H9 (cell line): Measurements from ENCODE around the gene CDK12. TPM values are rescaled to one million over a fixed set of nuclear protein-coding genes. Genes with fewer than 3 reads are reported as not detected.
"Not testable (repeated sequence)": the region's sequence is repeated elsewhere in the genome, so short reads cannot be mapped to it uniquely, and the experiment has no call there.

ENCODE experiments used
- DNase-seq: peaks from one replicate; pipeline ENCODE4 v3.0.0-alpha.2; 2017
- H2AFZ ChIP-seq: one replicate; pipeline ENCODE4 v1.6.1; 2013; ENCODE audit warnings: mild to moderate bottlenecking, low read length, control low read depth, moderate library complexity
- H2AK5ac ChIP-seq: 2 replicates; pipeline ENCODE4 v1.6.1; 2013; ENCODE audit warnings: low read length, control low read depth, mixed read lengths; ENCODE audit not compliant: insufficient read length
- H2BK120ac ChIP-seq: one replicate; pipeline ENCODE4 v1.6.1; 2013; ENCODE audit warnings: low read depth, mild to moderate bottlenecking, low read length, control low read depth, inconsistent platforms; ENCODE audit not compliant: poor library complexity, severe bottlenecking
- H2BK12ac ChIP-seq: 2 replicates; pipeline ENCODE4 v1.6.1; 2013; ENCODE audit warnings: low read length, control low read depth, mixed read lengths, low read depth; ENCODE audit not compliant: insufficient read length
- H2BK15ac ChIP-seq: 2 replicates; pipeline ENCODE4 v1.6.1; 2013; ENCODE audit warnings: low read depth, low read length, control low read depth
- H2BK20ac ChIP-seq: one replicate; pipeline ENCODE4 v1.6.1; 2013; ENCODE audit warnings: low read depth, mild to moderate bottlenecking, low read length, control low read depth, inconsistent platforms; ENCODE audit not compliant: poor library complexity, severe bottlenecking
- H2BK5ac ChIP-seq: 2 replicates; pipeline ENCODE4 v1.6.1; 2013; ENCODE audit warnings: low read length, control low read depth, mixed read lengths; ENCODE audit not compliant: insufficient read length
- H3K14ac ChIP-seq: 2 replicates; pipeline ENCODE4 v1.6.1; 2013; ENCODE audit warnings: low read length, control low read depth; ENCODE audit not compliant: insufficient read depth
- H3K18ac ChIP-seq: 2 replicates; pipeline ENCODE4 v1.6.1; 2013; ENCODE audit warnings: low read depth, mild to moderate bottlenecking, mixed read lengths, low read length, control low read depth; ENCODE audit not compliant: insufficient read length
- H3K23ac ChIP-seq: 2 replicates; pipeline ENCODE4 v1.6.1; 2013; ENCODE audit warnings: low read length, control low read depth, mixed read lengths, low read depth; ENCODE audit not compliant: insufficient read length
- H3K23me2 ChIP-seq: 2 replicates; pipeline ENCODE4 v1.6.1; 2013; ENCODE audit warnings: low read depth, mild to moderate bottlenecking, mixed read lengths, low read length, control low read depth; ENCODE audit not compliant: insufficient read length, poor library complexity, severe bottlenecking
- H3K27ac ChIP-seq: 2 replicates; pipeline ENCODE4 v1.5.1; 2013; ENCODE audit warnings: low read length, control low read depth, mixed read lengths, low read depth; ENCODE audit not compliant: insufficient read length
- H3K27me3 ChIP-seq: 2 replicates; pipeline ENCODE4 v1.6.1; 2013; ENCODE audit warnings: low read length, control low read depth, inconsistent platforms; ENCODE audit not compliant: insufficient read depth
- H3K4ac ChIP-seq: 2 replicates; pipeline ENCODE4 v1.6.1; 2013; ENCODE audit warnings: low read depth, mild to moderate bottlenecking, control low read depth, inconsistent platforms, low read length, moderate library complexity
- H3K4me1 ChIP-seq: 2 replicates; pipeline ENCODE4 v1.6.1; 2013; ENCODE audit warnings: low read length, control low read depth, inconsistent platforms; ENCODE audit not compliant: insufficient read depth
- H3K4me2 ChIP-seq: 2 replicates; pipeline ENCODE4 v1.6.1; 2013; ENCODE audit warnings: low read length, control low read depth, mixed read lengths; ENCODE audit not compliant: insufficient read length, insufficient read depth
- H3K56ac ChIP-seq: 2 replicates; pipeline ENCODE4 v1.6.1; 2013; ENCODE audit warnings: low read depth, mild to moderate bottlenecking, mixed read lengths, low read length, control low read depth; ENCODE audit not compliant: insufficient read length
- H3K79me1 ChIP-seq: 2 replicates; pipeline ENCODE4 v1.6.1; 2013; ENCODE audit warnings: low read depth, mild to moderate bottlenecking, moderate library complexity, low read length, control low read depth, inconsistent platforms; ENCODE audit not compliant: insufficient read depth, poor library complexity, severe bottlenecking
- H3K79me2 ChIP-seq: 2 replicates; pipeline ENCODE4 v1.6.1; 2013; ENCODE audit warnings: low read length, control low read depth, inconsistent platforms; ENCODE audit not compliant: insufficient read depth
- H3K9ac ChIP-seq: 2 replicates; pipeline ENCODE4 v1.6.1; 2013; ENCODE audit warnings: low read length, control low read depth, mixed read lengths; ENCODE audit not compliant: insufficient read length; ENCODE audit errors: extremely low read depth
- H3K9me3 ChIP-seq: one replicate; pipeline ENCODE4 v1.6.1; 2013; ENCODE audit warnings: low read depth, low read length, inconsistent platforms; ENCODE audit not compliant: control insufficient read depth
- H3T11ph ChIP-seq: one replicate; pipeline ENCODE4 v1.6.1; 2013; ENCODE audit warnings: mild to moderate bottlenecking, low read length, control low read depth, inconsistent platforms
- H4K20me1 ChIP-seq: one replicate; pipeline ENCODE4 v1.6.1; 2013; ENCODE audit not compliant: control insufficient read depth, insufficient read length, insufficient read depth
- H4K5ac ChIP-seq: 2 replicates; pipeline ENCODE4 v1.6.1; 2013; ENCODE audit warnings: low read depth, mild to moderate bottlenecking, mixed read lengths, low read length, control low read depth; ENCODE audit not compliant: insufficient read length
- H4K8ac ChIP-seq: replicated peaks from 2 replicates; pipeline ENCODE4 v1.6.1; 2013; ENCODE audit warnings: low read length, control low read depth, mixed read lengths, low read depth; ENCODE audit not compliant: insufficient read length
- H4K91ac ChIP-seq: 2 replicates; pipeline ENCODE4 v1.6.1; 2013; ENCODE audit warnings: low read depth, mild to moderate bottlenecking, moderate library complexity, mixed read lengths, low read length, control low read depth; ENCODE audit not compliant: insufficient read length
- H3K27ac Mint-ChIP-seq, 3 experiments: 2 replicates in 2 of 3; 3 replicates in 1 of 3; pipeline ENCODE4 v1.8.0; 2020 to 2021; ENCODE audit warnings: mixed read lengths in 3 of 3, mild to moderate bottlenecking in 1 of 3, moderate library complexity in 1 of 3
- H3K27me3 Mint-ChIP-seq: 2 replicates; pipeline ENCODE4 v1.8.0; 2021; ENCODE audit warnings: low read depth, mild to moderate bottlenecking, moderate library complexity, mixed read lengths
- H3K36me3 Mint-ChIP-seq, 3 experiments: 2 replicates in 2 of 3; 3 replicates in 1 of 3; pipeline ENCODE4 v1.8.0; 2020 to 2021; ENCODE audit warnings: low read depth in 3 of 3, mixed read lengths in 3 of 3; ENCODE audit not compliant: insufficient read depth in 1 of 3
- H3K4me1 Mint-ChIP-seq, 2 experiments: 2 replicates each; pipeline ENCODE4 v1.8.0; 2020; ENCODE audit warnings: mixed read lengths in 2 of 2
- H3K4me3 Mint-ChIP-seq, 2 experiments: 2 replicates in 1 of 2; 3 replicates in 1 of 2; pipeline ENCODE4 v1.8.0; 2020 to 2021; ENCODE audit warnings: mild to moderate bottlenecking in 2 of 2, mixed read lengths in 2 of 2, moderate library complexity in 1 of 2
- H3K9me3 Mint-ChIP-seq, 2 experiments: 2 replicates in 1 of 2; 3 replicates in 1 of 2; pipeline ENCODE4 v1.8.0; 2020; ENCODE audit warnings: mild to moderate bottlenecking in 2 of 2, mixed read lengths in 2 of 2, moderate library complexity in 1 of 2
- WGBS: extraction: QIAGEN DNeasy Blood & Tissue Kit; methylation state at CpG from one replicate; pipeline ENCODE4 v1.1.7; 2013; ENCODE audit warnings: missing lambda C conversion rate, low lambda C conversion rate, mixed read lengths; ENCODE audit not compliant: insufficient read length; ENCODE audit errors: extremely low coverage; 5-methylcytosine and 5-hydroxymethylcytosine counted together
- total RNA-seq: library from RNA; stranded (reverse); gene quantifications from 2 replicates; pipeline ENCODE4 v1.2.1, GENCODE V29; 2021
- TF ChIP-seq, protein P1 (sequence below): fragments of 200-600 bp; sonication (generic); conservative IDR thresholded peaks from 3 replicates; pipeline ENCODE4 v1.8.0; 2021; ENCODE audit warnings: antibody characterized with exemption, mild to moderate bottlenecking

CDK12 gene
- total RNA-seq, 1 experiment from 2014 or later: 87.6 TPM

DNA sequence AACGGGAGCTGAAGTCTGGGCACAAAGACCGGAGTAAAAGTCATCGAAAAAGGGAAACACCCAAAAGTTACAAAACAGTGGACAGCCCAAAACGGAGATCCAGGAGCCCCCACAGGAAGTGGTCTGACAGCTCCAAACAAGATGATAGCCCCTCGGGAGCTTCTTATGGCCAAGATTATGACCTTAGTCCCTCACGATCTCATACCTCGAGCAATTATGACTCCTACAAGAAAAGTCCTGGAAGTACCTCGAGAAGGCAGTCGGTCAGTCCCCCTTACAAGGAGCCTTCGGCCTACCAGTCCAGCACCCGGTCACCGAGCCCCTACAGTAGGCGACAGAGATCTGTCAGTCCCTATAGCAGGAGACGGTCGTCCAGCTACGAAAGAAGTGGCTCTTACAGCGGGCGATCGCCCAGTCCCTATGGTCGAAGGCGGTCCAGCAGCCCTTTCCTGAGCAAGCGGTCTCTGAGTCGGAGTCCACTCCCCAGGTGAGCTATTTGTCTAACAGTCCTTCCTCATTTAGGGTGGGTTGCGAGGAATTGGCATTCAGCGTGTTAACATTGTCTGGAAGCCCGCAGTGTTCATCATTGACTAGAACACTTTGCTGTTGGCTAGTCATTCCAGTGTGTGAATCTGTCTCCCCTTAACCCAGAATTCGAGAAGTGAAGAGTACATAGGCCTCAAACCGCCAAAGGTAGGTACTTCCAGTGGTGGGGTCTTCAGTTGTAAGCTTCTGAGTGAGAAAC, 1.5 kb downstream of the CDK12 start:
- Histone ChIP-seq H4K20me1 (peaks cover 2% of the 10 kb centered on the region), H3K27ac (no peak overlapping the region), H2BK120ac (no peak overlapping the region), H3K9me3 (no peaks in the 10 kb centered on the region), H3T11ph (no peak overlapping the region), H4K5ac (no peak overlapping the region), H2BK5ac (no peak overlapping the region), H3K4me2 (peak overlapping the region; percentile 94), H3K4ac (no peak overlapping the region), H2BK20ac (no peak overlapping the region), H2BK12ac (no peak overlapping the region), H3K23ac (no peak overlapping the region), H3K27me3 (no peaks in the 10 kb centered on the region), H4K91ac (no peak overlapping the region), H3K23me2 (peaks cover 13% of the 10 kb centered on the region), H3K56ac (no peak overlapping the region), H3K9ac (peak overlapping the region; percentile 99), H3K4me1 (no peaks in the 10 kb centered on the region; the same call in 1 of the 2 replicates), H2AFZ (no peak overlapping the region), H3K14ac (no peak overlapping the region; the same call in 1 of the 2 replicates), H2AK5ac (no peak overlapping the region), H3K79me1 (peaks cover 2% of the 10 kb centered on the region), H3K79me2 (peaks cover 29% of the 10 kb centered on the region; the same call in 1 of the 2 replicates), H4K8ac (no peak overlapping the region), H2BK15ac (no peak overlapping the region), H3K18ac (no peak overlapping the region)
- Mint-ChIP-seq H3K36me3 (peaks cover 1 to 27% (median 20%) of the 10 kb centered on the region in 3 experiments; a peak in 5 of 7 replicates), H3K9me3 (peaks cover 0 to 3% of the 10 kb centered on the region in 2 experiments; a peak in 1 of 5 replicates), H3K4me3 (peak overlapping the region; percentile 85 to 96), H3K27ac (peak overlapping the region in 2 of 3 experiments; percentile 95 to 97; a peak in 1 of 7 replicates), H3K4me1 (peaks cover 14 to 23% of the 10 kb centered on the region in 2 experiments), H3K27me3 (no peaks in the 10 kb centered on the region; the same call in 1 of the 2 replicates)
- no CpG with 5 or more reads among the region's 28 CpGs for WGBS
- no peak for DNase-seq
- TF ChIP-seq, protein P1, sequence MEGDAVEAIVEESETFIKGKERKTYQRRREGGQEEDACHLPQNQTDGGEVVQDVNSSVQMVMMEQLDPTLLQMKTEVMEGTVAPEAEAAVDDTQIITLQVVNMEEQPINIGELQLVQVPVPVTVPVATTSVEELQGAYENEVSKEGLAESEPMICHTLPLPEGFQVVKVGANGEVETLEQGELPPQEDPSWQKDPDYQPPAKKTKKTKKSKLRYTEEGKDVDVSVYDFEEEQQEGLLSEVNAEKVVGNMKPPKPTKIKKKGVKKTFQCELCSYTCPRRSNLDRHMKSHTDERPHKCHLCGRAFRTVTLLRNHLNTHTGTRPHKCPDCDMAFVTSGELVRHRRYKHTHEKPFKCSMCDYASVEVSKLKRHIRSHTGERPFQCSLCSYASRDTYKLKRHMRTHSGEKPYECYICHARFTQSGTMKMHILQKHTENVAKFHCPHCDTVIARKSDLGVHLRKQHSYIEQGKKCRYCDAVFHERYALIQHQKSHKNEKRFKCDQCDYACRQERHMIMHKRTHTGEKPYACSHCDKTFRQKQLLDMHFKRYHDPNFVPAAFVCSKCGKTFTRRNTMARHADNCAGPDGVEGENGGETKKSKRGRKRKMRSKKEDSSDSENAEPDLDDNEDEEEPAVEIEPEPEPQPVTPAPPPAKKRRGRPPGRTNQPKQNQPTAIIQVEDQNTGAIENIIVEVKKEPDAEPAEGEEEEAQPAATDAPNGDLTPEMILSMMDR: no peak

- not testable (repeated sequence) for H3K4me1 ChIP-seq, H2BK120ac ChIP-seq, H2AFZ ChIP-seq, H4K5ac ChIP-seq, H3K23ac ChIP-seq, H3K4ac ChIP-seq, H2BK15ac ChIP-seq, H2BK12ac ChIP-seq, H2BK20ac ChIP-seq, H2AK5ac ChIP-seq, H3K9me3 ChIP-seq, H3K79me1 ChIP-seq, H4K91ac ChIP-seq, H3K27me3 ChIP-seq, H3K27me3 Mint-ChIP-seq, H3K56ac ChIP-seq, H3K9me3 Mint-ChIP-seq, H3K27ac Mint-ChIP-seq, DNase-seq, H2BK5ac ChIP-seq, H3K9ac ChIP-seq, H3K18ac ChIP-seq, H3K27ac ChIP-seq, H3T11ph ChIP-seq, H3K14ac ChIP-seq, H4K20me1 ChIP-seq, H4K8ac ChIP-seq
- Mint-ChIP-seq H3K4me3 (peak overlapping the region; percentile 85 to 96), H3K36me3 (peaks cover 1 to 27% (median 22%) of the 10 kb centered on the region in 3 experiments; a peak in 5 of 7 replicates), H3K4me1 (peaks cover 14 to 23% of the 10 kb centered on the region in 2 experiments)
- H3K4me2 ChIP-seq: peak overlapping the region; percentile 94
- no CpG with 5 or more reads among the region's 11 CpGs for WGBS
- peaks cover 13% of the 10 kb centered on the region for H3K23me2 ChIP-seq
- peaks cover 29% of the 10 kb centered on the region; the same call in 1 of the 2 replicates for H3K79me2 ChIP-seq
Measured at GRCh38 chr17:39464639-39465181, 3.4 kb downstream of the CDK12 start.
